Psoas muscle (tissue), 8 donors: ENCODE measurements around the gene TAGLN2. TPM values are rescaled to one million over a fixed set of nuclear protein-coding genes. Genes with fewer than 3 reads are reported as not detected.

Experiments
- ATAC-seq, 4 donors: fragments of 200-7000 bp; cut with Tn5 transposase; one replicate each; pipeline ENCODE4 v1.9.1; 2020; ENCODE audit warnings: moderate library complexity in 3 of 4, mild to moderate bottlenecking in 2 of 4
- DNase-seq, 2 donors: peaks; one replicate each; pipeline ENCODE4 v3.0.0-alpha.2; 2020
- H3K27ac ChIP-seq: fragments of 200-600 bp; one replicate; pipeline ENCODE4 v1.8.0; 2022
- H3K27me3 ChIP-seq, 3 donors: fragments of 200-600 bp in 1 of 3; one replicate each; pipeline versions ENCODE4 v1.6.1 to v1.8.0; 2013 to 2022; ENCODE audit warnings: low read length in 2 of 3, mild to moderate bottlenecking in 2 of 3, moderate library complexity in 1 of 3; ENCODE audit not compliant: insufficient read depth in 3 of 3
- H3K36me3 ChIP-seq, 2 donors: fragments of 200-600 bp in 1 of 2; one replicate each; pipeline versions ENCODE4 v1.6.1 to v1.8.0; 2013 to 2022; ENCODE audit warnings: low read depth in 1 of 2, mild to moderate bottlenecking in 1 of 2, moderate library complexity in 1 of 2; ENCODE audit not compliant: insufficient read depth in 1 of 2
- H3K4me1 ChIP-seq: fragments of 200-600 bp; one replicate; pipeline ENCODE4 v1.8.0; 2022
- H3K4me3 ChIP-seq: fragments of 200-600 bp; one replicate; pipeline ENCODE4 v1.8.0; 2022; ENCODE audit warnings: mild to moderate bottlenecking
- H3K9me3 ChIP-seq: fragments of 200-600 bp; one replicate; pipeline ENCODE4 v1.8.0; 2022
- WGBS, 3 donors: extraction: QIAGEN DNeasy Blood & Tissue Kit; methylation state at CpG; one replicate each; pipeline versions ENCODE4 v1.1.6 to v1.1.7; 2013; 5-methylcytosine and 5-hydroxymethylcytosine counted together
- intact Hi-C, 2 donors: fragments of 100-400 bp; cut with DNase I; formaldehyde crosslinking; loops; one replicate each; pipeline versions ENCODE4 v1.11.0 to v1.14.2; 2022
- polyA plus RNA-seq, 3 donors: library from polyadenylated mRNA; stranded (reverse); fragments of 200-250 nt; gene quantifications; one replicate each; pipeline ENCODE4 v1.2.3, GENCODE V29; 2013
- total RNA-seq, 4 donors: library from RNA; stranded (reverse); fragmentation: NEBNext Ultra II Directional in 2 of 4; extraction: Animal tissue kit (Norgen Biotek cat#: 25700) in 2 of 4; gene quantifications; one replicate each; pipeline versions ENCODE4 v1.2.1 to v1.2.4, GENCODE V29; 2021 to 2023
- TF ChIP-seq, protein P1 (sequence below): fragments of 200-600 bp; IDR thresholded peaks from one replicate; pipeline ENCODE4 v1.8.0; 2022; ENCODE audit warnings: antibody characterized with exemption
- donor health status: healthy with polysubstance abuse.
- donor health status: DM: no; HTN: no; CAD: no; lungs with moderate emphysema.
- donor health status: Bipolar disorder and iron deficiency.
- donor health status: healthy.
- donor health status: DM: yes; HTN: yes; CAD: no.
- donor health status: DM: no; HTN: no; CAD: no.
- donor health status: DM: no; HTN: no; CAD: no.
- donor health status: DM: yes; HTN: yes; CAD: no.

Gene TAGLN2
- total and polyA plus RNA-seq, 7 donors, result 29.6 to 91.6 (median 46.0) TPM

- Histone ChIP-seq H3K27ac (no peak overlapping the region), H3K4me3 (no peak overlapping the region), H3K9me3 (no peaks in the 10 kb centered on the region), H3K27me3 (no peaks in the 10 kb centered on the region), H3K36me3 (peaks cover 0 to 21% of the 10 kb centered on the region in 2 donors), H3K4me1 (peaks cover 28% of the 10 kb centered on the region)
- intact Hi-C loops, result no loop called here
- 58 to 75% (median 68%) methylated on average over 10 of the region's 10 CpGs for WGBS, 3 donors
- DNase-seq (no peak), ATAC-seq (no peak)
- TF ChIP-seq, protein P1, sequence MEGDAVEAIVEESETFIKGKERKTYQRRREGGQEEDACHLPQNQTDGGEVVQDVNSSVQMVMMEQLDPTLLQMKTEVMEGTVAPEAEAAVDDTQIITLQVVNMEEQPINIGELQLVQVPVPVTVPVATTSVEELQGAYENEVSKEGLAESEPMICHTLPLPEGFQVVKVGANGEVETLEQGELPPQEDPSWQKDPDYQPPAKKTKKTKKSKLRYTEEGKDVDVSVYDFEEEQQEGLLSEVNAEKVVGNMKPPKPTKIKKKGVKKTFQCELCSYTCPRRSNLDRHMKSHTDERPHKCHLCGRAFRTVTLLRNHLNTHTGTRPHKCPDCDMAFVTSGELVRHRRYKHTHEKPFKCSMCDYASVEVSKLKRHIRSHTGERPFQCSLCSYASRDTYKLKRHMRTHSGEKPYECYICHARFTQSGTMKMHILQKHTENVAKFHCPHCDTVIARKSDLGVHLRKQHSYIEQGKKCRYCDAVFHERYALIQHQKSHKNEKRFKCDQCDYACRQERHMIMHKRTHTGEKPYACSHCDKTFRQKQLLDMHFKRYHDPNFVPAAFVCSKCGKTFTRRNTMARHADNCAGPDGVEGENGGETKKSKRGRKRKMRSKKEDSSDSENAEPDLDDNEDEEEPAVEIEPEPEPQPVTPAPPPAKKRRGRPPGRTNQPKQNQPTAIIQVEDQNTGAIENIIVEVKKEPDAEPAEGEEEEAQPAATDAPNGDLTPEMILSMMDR, result no peak
Observed at GRCh38 chr1:159919236-159919865, 6.0 kb downstream of the TAGLN2 start.

- H3K4me1 ChIP-seq, result peaks cover 28% of the 10 kb centered on the region
- 26 to 66% (median 31%) methylated on average over 13 of the region's 13 CpGs for WGBS, 3 donors
- TF ChIP-seq, protein P1, result no peak
- intact Hi-C loops, result no loop called here
- peak in 1 of 4 donors; percentile 29 for ATAC-seq
- no peaks in the 10 kb centered on the region for H3K9me3 ChIP-seq
- H3K36me3 ChIP-seq, result peaks cover 0 to 21% of the 10 kb centered on the region in 2 donors
- no peaks in the 10 kb centered on the region for H3K27me3 ChIP-seq
- H3K4me3 ChIP-seq, result no peak overlapping the region
- DNase-seq, result no peak
- no peak overlapping the region for H3K27ac ChIP-seq
Observed at GRCh38 chr1:159918352-159919200, 6.7 kb downstream of the TAGLN2 start.

GRCh38 chr1:159917533-159918351 is 7.6 kb downstream of the TAGLN2 start:
- H3K4me3 ChIP-seq, result no peak overlapping the region
- peaks cover 0 to 21% of the 10 kb centered on the region in 2 donors for H3K36me3 ChIP-seq
- H3K4me1 ChIP-seq, result peaks cover 27% of the 10 kb centered on the region
- no peaks in the 10 kb centered on the region for H3K9me3 ChIP-seq
- H3K27me3 ChIP-seq, result no peaks in the 10 kb centered on the region
- intact Hi-C loops, result no loop called here
- DNase-seq (no peak), ATAC-seq (peak in 1 of 4 donors; percentile 18)
- TF ChIP-seq, protein P1, result no peak
- no peak overlapping the region for H3K27ac ChIP-seq
- WGBS, 3 donors, result 68 to 75% (median 71%) methylated on average over 5 of the region's 5 CpGs

DNA sequence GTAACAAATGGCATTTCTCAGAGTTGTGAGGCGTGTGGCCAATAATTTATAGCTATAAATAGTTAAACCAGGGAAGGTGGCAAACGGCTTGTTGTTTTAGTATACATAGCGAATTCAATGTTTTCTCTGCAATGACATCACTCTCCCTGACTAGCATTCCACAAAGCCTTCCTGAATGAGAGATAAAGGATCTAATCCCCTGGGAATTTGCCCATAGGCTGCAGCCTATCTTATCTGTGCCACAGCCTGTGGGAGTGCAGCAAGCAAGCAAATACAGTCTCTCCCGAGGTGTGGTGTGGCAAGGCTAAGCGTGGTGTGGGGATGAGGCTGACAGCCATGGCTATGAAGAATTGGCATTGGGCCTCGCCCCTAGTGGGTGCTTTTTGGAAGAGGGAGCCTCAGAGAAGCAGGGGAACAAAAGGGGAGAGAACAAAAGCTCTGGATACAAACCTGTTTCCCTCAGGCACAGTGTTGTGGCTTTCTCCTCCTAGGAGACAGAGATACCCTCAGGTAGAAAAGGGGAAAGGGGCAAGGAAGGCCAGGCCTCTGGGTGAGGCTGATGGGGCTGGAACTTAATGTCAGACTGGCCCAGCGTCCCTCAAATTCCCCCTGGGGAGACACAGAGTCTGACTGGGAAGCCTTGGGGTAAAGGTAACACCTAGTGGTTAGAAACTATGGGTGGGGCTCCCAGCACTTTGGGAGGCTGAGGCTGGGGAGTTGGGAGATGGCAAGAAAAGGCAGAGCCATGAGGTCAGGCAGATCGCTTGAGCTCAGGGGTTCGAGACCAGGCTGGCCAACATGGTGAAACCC is 8.9 kb downstream of the TAGLN2 start:
- intact Hi-C loops, result no loop called here
- H3K36me3 ChIP-seq, result peaks cover 0 to 21% of the 10 kb centered on the region in 2 donors
- ATAC-seq (no peak), DNase-seq (no peak)
- no peak overlapping the region for H3K4me3 ChIP-seq
- peaks cover 15% of the 10 kb centered on the region for H3K4me1 ChIP-seq
- H3K9me3 ChIP-seq, result no peaks in the 10 kb centered on the region
- H3K27ac ChIP-seq, result no peak overlapping the region
- H3K27me3 ChIP-seq, result no peaks in the 10 kb centered on the region
- TF ChIP-seq, protein P1, result no peak
- WGBS, 3 donors, result 49 to 57% (median 54%) methylated on average over 9 of the region's 9 CpGs
